Measurements from ENCODE around the gene SEC14L1. TPM values are rescaled to one million over a fixed set of nuclear protein-coding genes. Genes with fewer than 3 reads are reported as not detected.
A peak's percentile ranks its signal among the peaks of the same experiment; 100 is the strongest.
"Not testable (repeated sequence)": the region's sequence is repeated elsewhere in the genome, so short reads cannot be mapped to it uniquely, and the experiment has no call there.

The SEC14L1 gene
- total and polyA plus RNA-seq, 2 donors from 2014 or later: 49.2 to 157 TPM

DNA sequence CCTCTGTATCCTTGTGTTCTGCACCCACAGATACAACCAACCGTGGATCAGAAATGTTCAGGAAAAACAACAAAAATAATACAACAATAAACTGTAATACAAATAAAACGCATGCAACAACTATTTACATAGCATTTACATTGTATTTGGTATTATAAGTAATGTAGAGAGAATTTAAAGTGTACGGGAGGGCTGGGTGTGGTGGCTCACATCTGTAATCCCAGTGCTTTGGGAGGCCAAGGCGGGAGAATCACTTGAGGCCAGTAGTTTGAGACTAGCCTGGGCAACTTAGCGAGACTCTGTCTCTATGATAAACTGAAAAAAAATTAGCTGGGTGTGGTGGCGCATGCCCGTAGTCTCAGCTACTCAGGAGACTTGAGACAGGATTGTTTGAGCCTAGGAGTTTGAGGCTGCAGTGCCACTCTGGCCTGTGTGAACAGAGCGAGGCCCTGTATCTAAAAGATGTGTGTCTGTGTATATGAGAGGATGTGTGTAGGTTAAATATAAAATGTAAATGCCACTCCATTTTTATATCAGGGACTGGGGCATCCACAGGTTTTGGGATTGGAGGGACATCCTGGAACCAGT lies 13.3 kb downstream of the SEC14L1 start:
- peak overlapping the region in 1 of 3 donors; percentile 27 for H3K4me3 ChIP-seq (ENCODE audit: low read length in 3 of 3)
- DNase-seq: no peak
- no peaks in the 10 kb centered on the region for H3K27me3 ChIP-seq (ENCODE audit: control insufficient read depth, insufficient read depth, low read length)
- H3K4me1 ChIP-seq (ENCODE audit: control insufficient read depth in 2 of 3, insufficient read depth in 2 of 3, low read depth in 1 of 3, low read length in 3 of 3): peaks cover 0 to 32% (median 32%) of the 10 kb centered on the region in 3 donors
- no peak overlapping the region for H3K9ac ChIP-seq (ENCODE audit: low read length in 3 of 3)
- intact Hi-C loops (cut with DNase I): no loop called here
- TF ChIP-seq, protein P1, sequence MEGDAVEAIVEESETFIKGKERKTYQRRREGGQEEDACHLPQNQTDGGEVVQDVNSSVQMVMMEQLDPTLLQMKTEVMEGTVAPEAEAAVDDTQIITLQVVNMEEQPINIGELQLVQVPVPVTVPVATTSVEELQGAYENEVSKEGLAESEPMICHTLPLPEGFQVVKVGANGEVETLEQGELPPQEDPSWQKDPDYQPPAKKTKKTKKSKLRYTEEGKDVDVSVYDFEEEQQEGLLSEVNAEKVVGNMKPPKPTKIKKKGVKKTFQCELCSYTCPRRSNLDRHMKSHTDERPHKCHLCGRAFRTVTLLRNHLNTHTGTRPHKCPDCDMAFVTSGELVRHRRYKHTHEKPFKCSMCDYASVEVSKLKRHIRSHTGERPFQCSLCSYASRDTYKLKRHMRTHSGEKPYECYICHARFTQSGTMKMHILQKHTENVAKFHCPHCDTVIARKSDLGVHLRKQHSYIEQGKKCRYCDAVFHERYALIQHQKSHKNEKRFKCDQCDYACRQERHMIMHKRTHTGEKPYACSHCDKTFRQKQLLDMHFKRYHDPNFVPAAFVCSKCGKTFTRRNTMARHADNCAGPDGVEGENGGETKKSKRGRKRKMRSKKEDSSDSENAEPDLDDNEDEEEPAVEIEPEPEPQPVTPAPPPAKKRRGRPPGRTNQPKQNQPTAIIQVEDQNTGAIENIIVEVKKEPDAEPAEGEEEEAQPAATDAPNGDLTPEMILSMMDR (IDR thresholded peaks at IDR 0.05; ENCODE audit: borderline replicate concordance, extremely low read depth, insufficient read depth): no peak
- peak overlapping the region in 1 of 2 donors; percentile 10 for H3K27ac ChIP-seq (ENCODE audit: low read depth in 2 of 2, low read length in 2 of 2)
- no peaks in the 10 kb centered on the region for H3K9me3 ChIP-seq (ENCODE audit: control insufficient read depth in 2 of 3, insufficient read depth in 1 of 3, low read length in 3 of 3)
- peaks cover 0 to 17% (median 2%) of the 10 kb centered on the region in 3 donors for H3K36me3 ChIP-seq (ENCODE audit: control insufficient read depth in 2 of 3, insufficient read depth in 3 of 3, low read length in 3 of 3)
- no peak for FAIRE-seq

- H3K9ac ChIP-seq (ENCODE audit: low read length in 3 of 3): no peak overlapping the region
- H3K27me3 ChIP-seq (ENCODE audit: control insufficient read depth, insufficient read depth, low read length): no peaks in the 10 kb centered on the region
- DNase-seq (no peak), FAIRE-seq (no peak)
- TF ChIP-seq, protein P1 (IDR thresholded peaks at IDR 0.05; ENCODE audit: borderline replicate concordance, extremely low read depth, insufficient read depth): no peak
- H3K27ac ChIP-seq (ENCODE audit: low read depth in 2 of 2, low read length in 2 of 2): peak overlapping the region in 1 of 2 donors; percentile 32
- intact Hi-C loops (cut with DNase I): no loop called here
- no peaks in the 10 kb centered on the region for H3K9me3 ChIP-seq (ENCODE audit: control insufficient read depth in 2 of 3, insufficient read depth in 1 of 3, low read length in 3 of 3)
- no peak overlapping the region for H3K4me3 ChIP-seq (ENCODE audit: low read length in 3 of 3)
- H3K4me1 ChIP-seq (ENCODE audit: control insufficient read depth in 2 of 3, insufficient read depth in 2 of 3, low read depth in 1 of 3, low read length in 3 of 3): peaks cover 1 to 33% (median 33%) of the 10 kb centered on the region in 3 donors
- H3K36me3 ChIP-seq (ENCODE audit: control insufficient read depth in 2 of 3, insufficient read depth in 3 of 3, low read length in 3 of 3): peaks cover 0 to 16% (median 2%) of the 10 kb centered on the region in 3 donors
These were observed 14.4 kb downstream of the SEC14L1 start for GRCh38 chr17:77155125-77155524.

- H3K9ac ChIP-seq (ENCODE audit: low read length in 3 of 3); DNase-seq; H3K9me3 ChIP-seq (ENCODE audit: control insufficient read depth in 2 of 3, insufficient read depth in 1 of 3, low read length in 3 of 3); H3K36me3 ChIP-seq (ENCODE audit: control insufficient read depth in 2 of 3, insufficient read depth in 3 of 3, low read length in 3 of 3); intact Hi-C loops (cut with DNase I); FAIRE-seq; H3K4me3 ChIP-seq (ENCODE audit: low read length in 3 of 3); H3K27me3 ChIP-seq (ENCODE audit: control insufficient read depth, insufficient read depth, low read length); H3K27ac ChIP-seq (ENCODE audit: low read depth in 2 of 2, low read length in 2 of 2): not testable (repeated sequence)
- H3K4me1 ChIP-seq (ENCODE audit: control insufficient read depth in 2 of 3, insufficient read depth in 2 of 3, low read depth in 1 of 3, low read length in 3 of 3): peaks cover 5 to 25% (median 23%) of the 10 kb centered on the region in 3 donors
These were observed 17.0 kb downstream of the SEC14L1 start for GRCh38 chr17:77157766-77158165.

GRCh38 chr17:77160091-77160874 lies 19.5 kb downstream of the SEC14L1 start:
- Histone ChIP-seq H3K27ac (ENCODE audit: low read depth in 2 of 2, low read length in 2 of 2) (no peak overlapping the region), H3K9me3 (ENCODE audit: control insufficient read depth in 2 of 3, insufficient read depth in 1 of 3, low read length in 3 of 3) (no peaks in the 10 kb centered on the region), H3K4me3 (ENCODE audit: low read length in 3 of 3) (no peak overlapping the region), H3K36me3 (ENCODE audit: control insufficient read depth in 2 of 3, insufficient read depth in 3 of 3, low read length in 3 of 3) (peaks cover 0 to 5% (median 0%) of the 10 kb centered on the region in 3 donors), H3K4me1 (ENCODE audit: control insufficient read depth in 2 of 3, insufficient read depth in 2 of 3, low read depth in 1 of 3, low read length in 3 of 3) (peaks cover 10 to 38% (median 33%) of the 10 kb centered on the region in 3 donors), H3K27me3 (ENCODE audit: control insufficient read depth, insufficient read depth, low read length) (no peaks in the 10 kb centered on the region), H3K9ac (ENCODE audit: low read length in 3 of 3) (no peak overlapping the region)
- TF ChIP-seq, protein P1 (IDR thresholded peaks at IDR 0.05; ENCODE audit: borderline replicate concordance, extremely low read depth, insufficient read depth): no peak
- FAIRE-seq: no peak
- intact Hi-C loops (cut with DNase I): no loop called here
- no peak for DNase-seq

Data from kidney (tissue), 14 donors.